Prostate gland (tissue), 2 donors: ENCODE results near the gene VAPB. TPM values are rescaled to one million over a fixed set of nuclear protein-coding genes. Genes with fewer than 3 reads are reported as not detected.

Source experiments
- DNase-seq: peaks from one replicate; pipeline ENCODE4 v3.0.0-alpha.2; 2019; ENCODE audit warnings: low spot score
- H3K27ac ChIP-seq, 2 donors: fragments of 200-600 bp; sonication (generic); 2 replicates each; pipeline ENCODE4 v1.5.1; 2017 to 2019
- H3K27me3 ChIP-seq: fragments of 200-600 bp; sonication (generic); replicated peaks from 2 replicates; pipeline ENCODE4 v1.5.1; 2019; ENCODE audit not compliant: insufficient read depth
- H3K36me3 ChIP-seq, 2 donors: fragments of 200-600 bp; sonication (generic); 1 replicate in 1 of 2; 2 replicates in 1 of 2; pipeline versions ENCODE4 v1.5.1 to v1.8.1; 2017 to 2019
- H3K4me1 ChIP-seq: fragments of 200-600 bp; sonication (generic); replicated peaks from 2 replicates; pipeline ENCODE4 v1.5.1; 2019
- H3K4me3 ChIP-seq, 2 donors: fragments of 200-600 bp; sonication (generic); 2 replicates each; pipeline ENCODE4 v1.5.1; 2017 to 2019
- H3K9me3 ChIP-seq: fragments of 200-600 bp; sonication (generic); 2 replicates; pipeline ENCODE4 v1.5.1; 2017
- CTCF ChIP-seq, 4 experiments: fragments of 200-600 bp in 2 of 4; fragments of 450-650 bp in 2 of 4; sonication (generic) in 2 of 4; IDR thresholded peaks; 1 replicate in 3 of 4; 2 replicates in 1 of 4; pipeline ENCODE4 v1.5.1; 2016 to 2019; ENCODE audit warnings: antibody characterized with exemption in 4 of 4, mild to moderate bottlenecking in 2 of 4, moderate library complexity in 2 of 4
- POLR2A ChIP-seq: fragments of 450-650 bp; IDR thresholded peaks from one replicate; pipeline ENCODE4 v1.6.1; 2016; ENCODE audit warnings: antibody characterized with exemption, mild to moderate bottlenecking
- POLR2AphosphoS5 ChIP-seq: sonication (generic); formaldehyde crosslinking; IDR thresholded peaks from one replicate; pipeline ENCODE4 v1.6.1; 2017; ENCODE audit warnings: antibody characterized with exemption
- WGBS: methylation state at CpG from one replicate; pipeline ENCODE4 v1.1.5; 2018; 5-methylcytosine and 5-hydroxymethylcytosine counted together
- intact Hi-C: fragments of 100-400 bp; cut with DNase I; formaldehyde crosslinking; loops from one replicate; pipeline ENCODE4 v1.14.2; 2022
- total RNA-seq, 2 donors: library from RNA; depleted of rRNA; stranded (reverse); fragments of >200 nt; gene quantifications; one replicate each; pipeline ENCODE4 v1.1.0, GENCODE V29; 2016

The VAPB gene
- total RNA-seq, 2 donors from 2014 or later, result 14.2 to 21.1 TPM

DNA sequence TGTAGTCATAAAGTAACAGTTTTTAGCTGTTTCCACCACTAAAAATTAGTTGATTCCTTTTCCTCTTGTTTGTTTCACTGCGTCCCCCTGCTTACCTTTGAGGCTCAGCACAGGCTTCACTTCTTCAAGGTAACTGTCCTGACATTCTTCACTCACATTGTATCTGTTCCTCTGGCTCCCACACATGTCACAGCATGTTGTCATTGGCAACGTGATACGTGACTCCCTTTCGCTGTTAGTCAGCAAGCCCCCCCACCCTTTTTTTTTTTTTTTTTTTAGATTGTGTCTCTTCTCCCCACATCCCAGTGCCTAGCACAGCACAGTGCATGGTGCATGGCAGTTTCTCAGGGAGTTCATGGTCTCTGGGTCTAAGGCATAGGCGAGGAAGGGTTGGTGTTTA, 13.3 kb downstream of the VAPB start:
- no peak overlapping the region for H3K27ac ChIP-seq
- intact Hi-C loops, result no loop called here
- no peak overlapping the region for H3K4me3 ChIP-seq
- no peaks in the 10 kb centered on the region for H3K4me1 ChIP-seq
- H3K27me3 ChIP-seq, result no peaks in the 10 kb centered on the region
- 63% methylated on average over 5 of the region's 5 CpGs for WGBS
- H3K9me3 ChIP-seq, result no peaks in the 10 kb centered on the region
- no peak for TF ChIP-seq POLR2A
- TF ChIP-seq CTCF (IDR thresholded peaks at IDR 0.05), result no peak
- TF ChIP-seq POLR2AphosphoS5, result no peak
- H3K36me3 ChIP-seq, result no peaks in the 10 kb centered on the region
- DNase-seq, result no peak

GRCh38 chr20:58402827-58403226, 13.8 kb downstream of the VAPB start:
- no peaks in the 10 kb centered on the region for H3K9me3 ChIP-seq
- H3K27ac ChIP-seq, result no peak overlapping the region
- intact Hi-C loops, result no loop called here
- H3K4me1 ChIP-seq, result no peaks in the 10 kb centered on the region
- 93% methylated on average over 5 of the region's 5 CpGs for whole genome bisulfite sequencing
- no peaks in the 10 kb centered on the region for H3K36me3 ChIP-seq
- H3K4me3 ChIP-seq, result no peak overlapping the region
- no peak for DNase-seq
- H3K27me3 ChIP-seq, result no peaks in the 10 kb centered on the region
- no peak for TF ChIP-seq POLR2A
- no peak for TF ChIP-seq CTCF (IDR thresholded peaks at IDR 0.05)
- TF ChIP-seq POLR2AphosphoS5, result no peak

DNA sequence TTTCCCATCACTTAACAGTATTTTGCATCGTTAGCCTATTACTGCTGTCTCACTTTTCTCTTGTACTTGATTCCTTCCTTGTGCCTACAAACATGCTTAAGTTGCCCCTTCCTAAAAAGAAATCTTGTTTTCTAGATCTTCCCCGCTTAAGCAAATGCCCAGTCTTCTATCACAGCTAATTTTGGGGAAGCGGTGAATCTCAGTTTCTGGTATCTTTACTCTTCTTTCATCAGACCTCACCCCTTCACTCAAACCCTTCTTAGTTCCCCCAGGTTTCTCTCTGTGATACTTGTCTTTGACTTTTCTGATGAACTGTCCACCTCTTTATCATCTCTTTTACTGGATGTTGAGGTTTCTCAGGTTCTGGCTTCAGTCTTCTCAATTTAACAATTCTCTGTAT, 14.2 kb downstream of the VAPB start:
- H3K27me3 ChIP-seq, result no peaks in the 10 kb centered on the region
- H3K4me3 ChIP-seq, result no peak overlapping the region
- no peaks in the 10 kb centered on the region for H3K36me3 ChIP-seq
- no peak overlapping the region for H3K27ac ChIP-seq
- no peak for TF ChIP-seq POLR2AphosphoS5
- no peak for TF ChIP-seq CTCF (IDR thresholded peaks at IDR 0.05)
- TF ChIP-seq POLR2A, result no peak
- no peak for DNase-seq
- H3K9me3 ChIP-seq, result no peaks in the 10 kb centered on the region
- whole genome bisulfite sequencing, result 92% methylated on average over 3 of the region's 3 CpGs
- no peaks in the 10 kb centered on the region for H3K4me1 ChIP-seq
- intact Hi-C loops, result no loop called here

- 79% methylated on average over 11 of the region's 11 CpGs for WGBS
- Histone ChIP-seq H3K4me3 (no peak overlapping the region), H3K36me3 (no peaks in the 10 kb centered on the region), H3K4me1 (no peaks in the 10 kb centered on the region), H3K27me3 (no peaks in the 10 kb centered on the region), H3K9me3 (no peaks in the 10 kb centered on the region), H3K27ac (no peak overlapping the region)
- no peak for DNase-seq
- intact Hi-C loops, result no loop called here
- no peak for TF ChIP-seq POLR2A
- no peak for TF ChIP-seq POLR2AphosphoS5
- no peak for TF ChIP-seq CTCF (IDR thresholded peaks at IDR 0.05)
Observed at GRCh38 chr20:58405504-58406291, 16.7 kb downstream of the VAPB start.

GRCh38 chr20:58406422-58407001, 17.5 kb downstream of the VAPB start:
- Histone ChIP-seq H3K36me3 (no peaks in the 10 kb centered on the region), H3K4me3 (no peak overlapping the region), H3K4me1 (no peaks in the 10 kb centered on the region), H3K9me3 (no peaks in the 10 kb centered on the region), H3K27me3 (no peaks in the 10 kb centered on the region), H3K27ac (no peak overlapping the region)
- intact Hi-C loops, result no loop called here
- DNase-seq, result no peak
- TF ChIP-seq POLR2AphosphoS5, result no peak
- no peak for TF ChIP-seq POLR2A
- TF ChIP-seq CTCF (IDR thresholded peaks at IDR 0.05), result no peak
- WGBS, result 64% methylated on average over 4 of the region's 4 CpGs
